SK-N-SH (cell line): Measurements from ENCODE around the gene VWC2L.

Source experiments
- ELF1 ChIP-seq: IDR thresholded peaks from 2 replicates; pipeline ENCODE4 v1.4.0; 2012
- EZH2phosphoT487 ChIP-seq: fragments of 200-600 bp; sonication (generic); IDR thresholded peaks from 2 replicates; pipeline ENCODE4 v1.6.1; 2017; ENCODE audit warnings: low read depth, mixed run types, mild to moderate bottlenecking, antibody characterized with exemption, moderate library complexity, borderline replicate concordance
- FOXM1 ChIP-seq: IDR thresholded peaks from 2 replicates; pipeline ENCODE4 v1.4.0; 2012; ENCODE audit warnings: low read depth, mild to moderate bottlenecking
- GABPA ChIP-seq: IDR thresholded peaks from 2 replicates; pipeline ENCODE4 v1.4.0; 2012; ENCODE audit warnings: low read depth, mild to moderate bottlenecking
- JUND ChIP-seq: IDR thresholded peaks from 2 replicates; pipeline ENCODE4 v1.4.0; 2012
- POLR2AphosphoS5 ChIP-seq: IDR thresholded peaks from 2 replicates; pipeline ENCODE4 v1.6.1; 2012; ENCODE audit warnings: low read depth, low read length
- RCOR1 ChIP-seq: fragments of 150-350 bp; IDR thresholded peaks from 2 replicates; pipeline ENCODE4 v1.6.1; 2017; ENCODE audit warnings: antibody characterized with exemption, low read length
- RFX5 ChIP-seq: IDR thresholded peaks from 2 replicates; pipeline ENCODE4 v1.6.1; 2012; ENCODE audit warnings: mild to moderate bottlenecking, improper control_type of control experiment, low read length
- SIN3A ChIP-seq: IDR thresholded peaks from 2 replicates; pipeline ENCODE4 v1.6.1; 2012; ENCODE audit warnings: low read depth, mild to moderate bottlenecking, low read length, moderate library complexity, borderline replicate concordance
- TAF1 ChIP-seq: IDR thresholded peaks from 2 replicates; pipeline ENCODE4 v1.6.1; 2012; ENCODE audit warnings: low read depth, mild to moderate bottlenecking, low read length, moderate library complexity, borderline replicate concordance
- TF ChIP-seq, protein P1 (sequence below): fragments of 200-600 bp; sonication (generic); IDR thresholded peaks from 2 replicates; pipeline ENCODE4 v1.6.1; 2017; ENCODE audit warnings: antibody characterized with exemption, mild to moderate bottlenecking, moderate library complexity
- TF ChIP-seq, protein P2 (sequence below): IDR thresholded peaks from 2 replicates; pipeline ENCODE4 v1.4.0; 2012; ENCODE audit warnings: low read depth

DNA sequence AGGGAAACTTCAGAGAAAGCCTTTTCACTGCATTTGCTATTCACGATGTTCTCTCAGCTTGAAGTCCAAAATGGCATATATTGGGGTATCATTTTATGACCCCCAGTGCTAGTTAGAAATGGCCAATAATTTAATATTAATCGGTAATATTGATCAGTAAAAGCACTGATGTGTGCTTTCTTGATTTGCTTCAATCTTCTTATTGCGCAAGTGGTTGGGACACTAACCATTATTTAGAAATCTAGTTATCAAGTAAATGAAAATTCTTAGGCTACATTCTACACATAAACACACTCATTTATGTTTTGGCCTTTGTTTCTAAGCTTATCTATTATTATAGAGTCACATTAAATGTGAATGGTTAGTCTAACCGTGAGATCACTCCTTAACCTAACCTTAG is 49.7 kb upstream of the VWC2L start:
- TF ChIP-seq TAF1 (no peak), JUND (no peak), EZH2phosphoT487 (no peak), POLR2AphosphoS5 (no peak), ELF1 (no peak), RFX5 (no peak), FOXM1 (no peak), SIN3A (no peak), GABPA (no peak), RCOR1 (no peak)
- TF ChIP-seq, protein P1, sequence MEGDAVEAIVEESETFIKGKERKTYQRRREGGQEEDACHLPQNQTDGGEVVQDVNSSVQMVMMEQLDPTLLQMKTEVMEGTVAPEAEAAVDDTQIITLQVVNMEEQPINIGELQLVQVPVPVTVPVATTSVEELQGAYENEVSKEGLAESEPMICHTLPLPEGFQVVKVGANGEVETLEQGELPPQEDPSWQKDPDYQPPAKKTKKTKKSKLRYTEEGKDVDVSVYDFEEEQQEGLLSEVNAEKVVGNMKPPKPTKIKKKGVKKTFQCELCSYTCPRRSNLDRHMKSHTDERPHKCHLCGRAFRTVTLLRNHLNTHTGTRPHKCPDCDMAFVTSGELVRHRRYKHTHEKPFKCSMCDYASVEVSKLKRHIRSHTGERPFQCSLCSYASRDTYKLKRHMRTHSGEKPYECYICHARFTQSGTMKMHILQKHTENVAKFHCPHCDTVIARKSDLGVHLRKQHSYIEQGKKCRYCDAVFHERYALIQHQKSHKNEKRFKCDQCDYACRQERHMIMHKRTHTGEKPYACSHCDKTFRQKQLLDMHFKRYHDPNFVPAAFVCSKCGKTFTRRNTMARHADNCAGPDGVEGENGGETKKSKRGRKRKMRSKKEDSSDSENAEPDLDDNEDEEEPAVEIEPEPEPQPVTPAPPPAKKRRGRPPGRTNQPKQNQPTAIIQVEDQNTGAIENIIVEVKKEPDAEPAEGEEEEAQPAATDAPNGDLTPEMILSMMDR, result no peak
- TF ChIP-seq, protein P2, sequence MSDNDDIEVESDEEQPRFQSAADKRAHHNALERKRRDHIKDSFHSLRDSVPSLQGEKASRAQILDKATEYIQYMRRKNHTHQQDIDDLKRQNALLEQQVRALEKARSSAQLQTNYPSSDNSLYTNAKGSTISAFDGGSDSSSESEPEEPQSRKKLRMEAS, result no peak
